ENCODE results near the gene FECH.
"Not testable (repeated sequence)": the region's sequence is repeated elsewhere in the genome, so short reads cannot be mapped to it uniquely, and the experiment has no call there.

FECH gene

GRCh38 chr18:57523171-57523956 lies 63.1 kb downstream of the FECH start:
- peak overlapping the region; percentile 14; the same call in 1 of the 2 replicates for H3K4me2 ChIP-seq (ENCODE audit: low read length)
- H4K20me1 ChIP-seq (ENCODE audit: insufficient read depth, low read length): no peaks in the 10 kb centered on the region
- H3K36me3 ChIP-seq (ENCODE audit: insufficient read depth, low read length): no peaks in the 10 kb centered on the region
- no peaks in the 10 kb centered on the region for H3K9me3 ChIP-seq (ENCODE audit: low read length)
- no peak overlapping the region for H2AFZ ChIP-seq (ENCODE audit: low read length)
- TF ChIP-seq CTCF (IDR thresholded peaks at IDR 0.05; ENCODE audit: low read length) (no peak), EZH2 (IDR thresholded peaks at IDR 0.05; ENCODE audit: borderline replicate concordance, low read length) (no peak)
- H3K27me3 ChIP-seq (ENCODE audit: insufficient read depth, low read length): no peaks in the 10 kb centered on the region; the same call in 1 of the 2 replicates
- H3K79me2 ChIP-seq (ENCODE audit: insufficient read depth, low read length): no peaks in the 10 kb centered on the region
- no peaks in the 10 kb centered on the region for H3K9me2 ChIP-seq (ENCODE audit: low read depth, low read length)
- H3K27ac ChIP-seq (ENCODE audit: low read depth, low read length, poor library complexity, severe bottlenecking): no peak overlapping the region
- no peak overlapping the region for H3K4me3 ChIP-seq (ENCODE audit: low read depth, low read length, poor library complexity, severe bottlenecking)
- no peak overlapping the region for H3K9ac ChIP-seq (ENCODE audit: low read length)
- peaks cover 6% of the 10 kb centered on the region for H3K4me1 ChIP-seq (ENCODE audit: insufficient read depth, low read length, severe bottlenecking)
- no peaks in the 10 kb centered on the region for H3F3A ChIP-seq (ENCODE audit: insufficient read depth, low read length)

- H3K36me3 ChIP-seq (ENCODE audit: insufficient read depth, low read length); H3K4me1 ChIP-seq (ENCODE audit: insufficient read depth, low read length, severe bottlenecking); H3F3A ChIP-seq (ENCODE audit: insufficient read depth, low read length); H3K79me2 ChIP-seq (ENCODE audit: insufficient read depth, low read length); H3K4me3 ChIP-seq (ENCODE audit: low read depth, low read length, poor library complexity, severe bottlenecking); H3K4me2 ChIP-seq (ENCODE audit: low read length); H3K9me2 ChIP-seq (ENCODE audit: low read depth, low read length); H3K27ac ChIP-seq (ENCODE audit: low read depth, low read length, poor library complexity, severe bottlenecking); H3K9ac ChIP-seq (ENCODE audit: low read length); H2AFZ ChIP-seq (ENCODE audit: low read length); H4K20me1 ChIP-seq (ENCODE audit: insufficient read depth, low read length); H3K9me3 ChIP-seq (ENCODE audit: low read length); H3K27me3 ChIP-seq (ENCODE audit: insufficient read depth, low read length): not testable (repeated sequence)
Measured at GRCh38 chr18:57522348-57522747, 64.2 kb downstream of the FECH start.

GRCh38 chr18:57519668-57520424 lies 66.7 kb downstream of the FECH start:
- H3K36me3 ChIP-seq (ENCODE audit: insufficient read depth, low read length): no peaks in the 10 kb centered on the region
- no peak for TF ChIP-seq CTCF (IDR thresholded peaks at IDR 0.05; ENCODE audit: low read length)
- TF ChIP-seq EZH2 (IDR thresholded peaks at IDR 0.05; ENCODE audit: borderline replicate concordance, low read length): no peak
- no peak overlapping the region for H2AFZ ChIP-seq (ENCODE audit: low read length)
- H3K4me1 ChIP-seq (ENCODE audit: insufficient read depth, low read length, severe bottlenecking): peaks cover 6% of the 10 kb centered on the region
- H3K4me3 ChIP-seq (ENCODE audit: low read depth, low read length, poor library complexity, severe bottlenecking): no peak overlapping the region
- no peaks in the 10 kb centered on the region for H3F3A ChIP-seq (ENCODE audit: insufficient read depth, low read length)
- H3K27ac ChIP-seq (ENCODE audit: low read depth, low read length, poor library complexity, severe bottlenecking): no peak overlapping the region
- H3K27me3 ChIP-seq (ENCODE audit: insufficient read depth, low read length): no peaks in the 10 kb centered on the region
- no peaks in the 10 kb centered on the region for H4K20me1 ChIP-seq (ENCODE audit: insufficient read depth, low read length)
- no peaks in the 10 kb centered on the region for H3K9me3 ChIP-seq (ENCODE audit: low read length)
- no peak overlapping the region for H3K9ac ChIP-seq (ENCODE audit: low read length)
- H3K9me2 ChIP-seq (ENCODE audit: low read depth, low read length): no peaks in the 10 kb centered on the region
- no peak overlapping the region for H3K4me2 ChIP-seq (ENCODE audit: low read length)
- H3K79me2 ChIP-seq (ENCODE audit: insufficient read depth, low read length): no peaks in the 10 kb centered on the region

All from OCI-LY1 (cell line).